ENCODE data around the gene CATSPER4.

CATSPER4 gene

DNA sequence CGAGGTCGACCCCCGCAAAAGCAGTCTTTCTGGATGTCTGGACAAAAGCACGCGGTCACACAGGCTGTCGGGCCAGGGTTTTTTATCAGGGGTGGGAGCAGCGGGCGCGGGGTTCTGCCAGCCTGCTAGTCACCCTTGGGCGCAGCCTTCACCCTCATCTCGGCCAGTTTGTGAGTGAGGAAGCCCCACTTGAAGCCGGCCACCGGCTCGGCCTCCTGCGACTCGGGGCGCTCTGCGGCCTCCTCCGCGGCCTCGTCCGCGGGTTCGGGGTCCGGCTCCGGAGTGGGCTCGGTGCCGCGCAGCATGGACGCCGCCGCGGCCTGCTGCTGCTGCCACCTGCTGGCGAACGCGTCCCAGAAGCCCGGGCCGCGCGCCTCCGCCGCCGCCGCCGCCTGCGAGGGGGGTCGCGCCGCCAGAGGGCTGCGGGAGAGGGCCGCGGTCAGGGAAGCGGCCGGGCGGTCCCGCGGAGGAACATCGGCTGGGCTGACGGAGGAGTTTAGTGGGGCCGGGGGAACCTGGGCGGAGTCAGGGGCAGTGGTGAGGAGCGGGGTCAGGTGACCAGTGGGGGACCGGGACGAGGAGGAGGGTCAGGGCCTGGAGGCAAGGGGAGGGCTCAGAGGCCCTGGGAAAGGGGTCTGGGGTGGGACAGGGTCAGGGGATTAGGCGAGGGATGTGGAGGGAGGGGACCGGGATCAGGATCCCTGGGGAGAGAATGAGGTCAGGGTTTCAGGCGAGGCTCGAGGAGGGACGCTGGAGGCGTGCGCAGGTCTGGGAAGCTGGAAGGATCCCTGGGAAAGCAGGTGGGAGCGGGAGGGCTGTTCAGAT, 26.2 kb upstream of the CATSPER4 start:
- FAIRE-seq: no peak

GRCh38 chr1:26164861-26165842, 25.2 kb upstream of the CATSPER4 start:
- no peak for FAIRE-seq
- DNase-seq (ENCODE audit: low spot score): no peak

More for the DNA sequence above, 26.2 kb upstream of the CATSPER4 start:
- DNase-seq (ENCODE audit: low spot score): no peak

- FAIRE-seq: no peak
These were observed 23.6 kb upstream of the CATSPER4 start for GRCh38 chr1:26166719-26167281.

GRCh38 chr1:26168410-26169197, 21.8 kb upstream of the CATSPER4 start, which contains the start of gene C1orf232:
Gene C1orf232, minus strand, starts transcription at chr1:26168963. Its CDS starts 464 bp downstream, at chr1:26168499.
- no peak for FAIRE-seq

More at GRCh38 chr1:26166719-26167281, 23.6 kb upstream of the CATSPER4 start:
- no peak for DNase-seq (ENCODE audit: low spot score)

GRCh38 chr1:26169198-26169554, 21.2 kb upstream of the CATSPER4 start:
- DNase-seq (ENCODE audit: low spot score): no peak
- no peak for FAIRE-seq

More at GRCh38 chr1:26168410-26169197, 21.8 kb upstream of the CATSPER4 start, which contains the start of gene C1orf232:
- DNase-seq (ENCODE audit: low spot score): no peak

DNA sequence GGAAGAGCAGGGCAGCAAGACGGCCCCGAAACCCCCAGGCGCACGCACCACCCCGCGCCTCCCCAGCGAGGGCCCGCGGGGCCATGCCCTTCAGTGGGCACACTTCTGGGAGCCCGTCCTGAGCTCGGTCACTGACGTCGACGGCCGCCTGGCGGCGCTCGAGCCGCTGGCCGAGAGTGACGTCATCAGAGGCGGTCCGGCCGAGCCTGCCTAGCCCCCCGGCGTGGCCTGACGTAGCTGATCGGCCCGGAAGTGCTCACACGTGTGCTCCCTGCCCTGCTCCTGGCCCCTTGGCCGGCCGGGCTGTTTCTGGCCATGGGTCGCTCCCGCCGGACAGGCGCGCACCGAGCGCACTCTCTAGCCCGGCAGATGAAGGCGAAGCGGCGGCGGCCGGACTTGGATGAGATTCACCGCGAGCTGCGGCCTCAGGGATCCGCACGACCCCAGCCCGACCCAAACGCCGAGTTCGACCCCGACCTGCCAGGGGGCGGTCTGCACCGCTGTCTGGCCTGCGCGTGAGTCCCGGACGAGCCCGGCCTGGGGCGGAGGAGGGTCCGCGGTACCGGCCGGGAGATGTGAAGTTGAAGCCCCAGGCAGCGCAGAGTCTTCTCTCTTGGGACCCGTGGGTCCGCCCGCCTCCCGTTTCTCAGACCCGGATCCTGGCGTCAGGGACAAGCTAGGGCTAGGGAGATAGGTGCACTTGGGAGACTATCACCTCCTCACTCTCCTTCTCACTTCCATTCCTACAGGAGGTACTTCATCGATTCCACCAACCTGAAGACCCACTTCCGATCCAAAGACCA, 20.5 kb upstream of the CATSPER4 start, which contains the start of gene ZNF593:
Gene ZNF593, plus strand, starts transcription at position 240 of the 803 bp plus-strand sequence. Its CDS starts 76 bp downstream, at position 316.
- FAIRE-seq (no peak), DNase-seq (ENCODE audit: low spot score) (peak; percentile 89)

DNA sequence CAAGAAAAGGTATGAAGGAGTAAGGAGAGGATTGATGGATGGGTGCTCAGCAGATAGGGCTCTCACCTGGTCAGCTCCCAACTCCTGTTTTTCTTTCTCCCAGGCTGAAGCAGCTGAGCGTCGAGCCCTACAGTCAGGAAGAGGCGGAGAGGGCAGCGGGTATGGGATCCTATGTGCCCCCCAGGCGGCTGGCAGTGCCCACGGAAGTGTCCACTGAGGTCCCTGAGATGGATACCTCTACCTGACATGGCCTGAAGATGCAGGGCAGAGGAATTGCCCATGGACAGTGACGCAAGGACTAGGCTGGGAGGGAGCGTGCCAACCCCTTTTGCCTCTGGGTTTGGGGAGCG, 20.0 kb upstream of the CATSPER4 start:
- no peak for FAIRE-seq
- DNase-seq (ENCODE audit: low spot score): no peak

DNA sequence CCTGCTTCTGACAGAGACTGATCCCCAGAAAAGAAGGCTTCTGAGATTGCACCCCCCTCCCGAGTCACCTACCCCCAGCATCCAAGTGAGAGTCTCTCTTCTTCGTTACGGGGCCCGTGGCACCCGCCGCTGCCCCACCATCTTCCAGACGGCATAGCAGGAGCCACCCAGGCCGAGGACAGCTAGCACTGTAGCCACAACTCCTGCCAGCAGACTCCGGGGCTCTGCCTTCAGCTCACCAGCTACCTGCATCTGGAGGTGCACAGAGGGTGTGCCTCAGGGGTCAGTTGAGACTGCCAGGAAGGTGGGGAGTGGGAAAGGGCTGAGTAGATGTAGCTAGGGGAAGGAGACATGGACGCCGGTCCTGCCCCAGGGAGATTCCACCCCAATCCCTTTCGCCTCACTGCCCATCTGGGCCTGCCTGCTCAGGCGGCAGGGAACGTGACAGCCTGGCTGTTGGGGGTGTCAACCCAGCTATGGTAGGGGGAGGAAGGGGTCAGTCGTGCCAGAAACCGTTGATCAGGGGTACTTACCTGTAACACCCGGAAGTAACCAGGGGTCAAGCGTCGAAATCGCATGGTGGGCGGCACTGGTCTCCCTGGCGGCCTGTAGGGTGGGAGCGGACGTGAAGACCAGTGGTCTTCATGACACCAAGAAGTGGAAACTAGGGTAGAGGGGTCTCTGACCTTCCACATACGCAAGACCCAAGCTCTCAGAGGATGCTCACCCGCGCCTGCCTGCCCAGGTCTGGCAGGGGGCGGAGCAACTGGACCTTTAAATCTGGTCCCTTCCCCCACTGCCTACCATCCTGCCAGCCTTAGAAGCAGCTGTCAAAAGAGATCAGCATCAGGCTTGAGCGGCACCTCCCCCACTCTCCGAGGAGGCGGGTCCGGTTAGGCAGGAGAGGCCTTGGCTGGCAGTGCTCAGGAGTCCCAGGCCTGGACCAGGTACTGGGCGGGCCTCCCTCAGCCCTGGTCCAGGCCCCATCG, 19.0 kb upstream of the CATSPER4 start, which contains the start of gene ZNF593OS:
Gene ZNF593OS, minus strand, starts transcription at position 749 of the 989 bp plus-strand sequence. Its CDS starts 171 bp downstream, at position 578.
- no peak for FAIRE-seq
- no peak for DNase-seq (ENCODE audit: low spot score)

DNA sequence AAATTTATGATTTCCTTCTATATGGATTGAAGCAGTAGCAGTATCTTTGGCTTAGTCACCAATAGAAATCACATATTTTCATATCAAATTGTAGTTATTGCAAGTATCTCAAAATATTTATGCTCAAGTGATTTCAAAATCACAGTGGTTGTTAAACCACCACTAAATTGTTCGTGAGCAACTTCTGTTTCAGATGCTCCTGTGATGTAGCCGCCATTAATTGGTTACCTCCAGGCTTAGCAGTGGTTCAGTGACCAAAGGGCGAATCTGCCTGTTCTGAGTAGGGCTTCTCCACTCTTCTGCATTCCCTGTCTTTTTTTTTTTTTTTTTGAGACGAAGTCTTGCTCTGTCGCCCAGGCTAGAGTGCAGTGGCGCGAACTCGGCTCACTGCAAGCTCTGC, 15.1 kb upstream of the CATSPER4 start:
- FAIRE-seq: no peak

GRCh38 chr1:26177182-26177684, 13.2 kb upstream of the CATSPER4 start, which contains the start of gene CNKSR1:
Gene CNKSR1, plus strand, starts transcription at chr1:26177491. Its CDS starts 57 bp downstream, at chr1:26177548.
- DNase-seq (ENCODE audit: low spot score): no peak
- no peak for FAIRE-seq

More for the DNA sequence above, 15.1 kb upstream of the CATSPER4 start:
- no peak for DNase-seq (ENCODE audit: low spot score)

GRCh38 chr1:26180010-26180506, 10.3 kb upstream of the CATSPER4 start:
- no peak for DNase-seq (ENCODE audit: low spot score)
- FAIRE-seq: no peak

DNA sequence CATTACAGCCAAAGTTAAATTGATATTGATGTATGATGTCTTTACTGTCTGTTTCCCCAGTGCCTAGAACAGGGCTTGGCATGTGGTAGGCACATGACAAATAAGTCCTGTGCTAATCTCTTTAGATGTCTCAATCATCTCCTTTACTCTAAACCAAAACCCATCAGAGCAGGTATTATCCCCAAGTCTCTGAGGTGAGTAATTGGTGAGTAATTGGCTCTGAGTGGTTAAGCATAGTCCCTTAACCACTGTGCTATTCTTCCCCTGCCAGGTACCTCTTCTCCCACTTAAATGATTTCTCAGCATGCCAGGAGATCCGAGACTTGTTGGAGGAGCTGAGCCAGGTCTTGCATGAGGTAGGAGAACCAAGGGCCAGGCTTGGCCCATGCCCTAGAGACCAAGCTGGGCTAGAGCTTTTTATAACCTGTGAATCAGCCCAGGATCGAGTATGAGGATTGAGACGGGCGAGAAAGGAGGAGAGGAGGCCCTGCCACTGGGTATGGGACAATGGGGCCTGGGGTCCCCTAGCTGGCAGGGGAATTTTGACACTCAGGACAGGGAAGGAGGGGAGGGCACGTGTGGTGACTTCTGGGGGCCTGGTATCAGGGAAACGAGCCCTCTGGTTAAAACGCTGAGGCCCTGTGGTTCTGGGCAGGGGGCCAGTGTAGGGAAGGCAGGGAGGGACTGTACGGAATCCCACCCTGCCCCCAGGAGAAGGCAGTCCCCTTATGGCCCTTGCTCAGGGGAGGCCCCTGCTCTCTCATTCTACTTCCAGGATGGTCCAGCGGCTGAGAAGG, 8.6 kb upstream of the CATSPER4 start:
- DNase-seq (ENCODE audit: low spot score) (peak; percentile 76), FAIRE-seq (peak; percentile 88)

GRCh38 chr1:26182383-26182696, 8.1 kb upstream of the CATSPER4 start:
- no peak for DNase-seq (ENCODE audit: low spot score)
- no peak for FAIRE-seq

- FAIRE-seq: no peak
- no peak for DNase-seq (ENCODE audit: low spot score)
These were observed 6.3 kb upstream of the CATSPER4 start for GRCh38 chr1:26184086-26184485.

GRCh38 chr1:26184883-26185282, 5.5 kb upstream of the CATSPER4 start:
- no peak for DNase-seq (ENCODE audit: low spot score)
- FAIRE-seq: no peak

DNA sequence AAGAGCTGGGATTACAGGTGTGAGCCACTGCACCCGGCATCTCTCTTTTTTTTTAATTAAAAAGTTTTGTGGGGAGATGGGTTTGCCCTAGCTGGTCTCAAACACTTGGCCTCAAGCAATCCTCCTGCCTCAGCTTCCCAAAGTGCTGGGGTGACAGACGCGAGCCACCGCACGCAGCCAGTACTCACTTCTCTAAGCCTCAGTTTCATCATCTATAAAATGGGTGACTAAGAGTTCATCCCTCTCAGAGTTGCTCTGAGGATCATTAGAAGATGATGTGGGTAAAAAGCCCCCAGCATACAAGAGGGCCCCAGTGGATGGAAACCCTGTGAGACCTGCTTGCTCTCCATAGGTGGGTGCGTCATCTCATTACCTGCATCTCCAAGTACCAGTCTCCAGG, 2.5 kb upstream of the CATSPER4 start:
- DNase-seq (ENCODE audit: low spot score): no peak
- no peak for FAIRE-seq

- DNase-seq (ENCODE audit: low spot score) (no peak), FAIRE-seq (no peak)
These were observed 1.9 kb upstream of the CATSPER4 start for GRCh38 chr1:26188477-26188876.

Measured in RCC 7860 (cell line).